H9 (cell line): ENCODE data around the gene ULK3. TPM values are rescaled to one million over a fixed set of nuclear protein-coding genes. Genes with fewer than 3 reads are reported as not detected.

ENCODE experiments used
- DNase-seq: peaks from one replicate; pipeline ENCODE4 v3.0.0-alpha.2; 2017
- H2AFZ ChIP-seq: one replicate; pipeline ENCODE4 v1.6.1; 2013; ENCODE audit warnings: mild to moderate bottlenecking, low read length, control low read depth, moderate library complexity
- H2AK5ac ChIP-seq: 2 replicates; pipeline ENCODE4 v1.6.1; 2013; ENCODE audit warnings: low read length, control low read depth, mixed read lengths; ENCODE audit not compliant: insufficient read length
- H2BK120ac ChIP-seq: one replicate; pipeline ENCODE4 v1.6.1; 2013; ENCODE audit warnings: low read depth, mild to moderate bottlenecking, low read length, control low read depth, inconsistent platforms; ENCODE audit not compliant: poor library complexity, severe bottlenecking
- H2BK12ac ChIP-seq: 2 replicates; pipeline ENCODE4 v1.6.1; 2013; ENCODE audit warnings: low read length, control low read depth, mixed read lengths, low read depth; ENCODE audit not compliant: insufficient read length
- H2BK15ac ChIP-seq: 2 replicates; pipeline ENCODE4 v1.6.1; 2013; ENCODE audit warnings: low read depth, low read length, control low read depth
- H2BK20ac ChIP-seq: one replicate; pipeline ENCODE4 v1.6.1; 2013; ENCODE audit warnings: low read depth, mild to moderate bottlenecking, low read length, control low read depth, inconsistent platforms; ENCODE audit not compliant: poor library complexity, severe bottlenecking
- H2BK5ac ChIP-seq: 2 replicates; pipeline ENCODE4 v1.6.1; 2013; ENCODE audit warnings: low read length, control low read depth, mixed read lengths; ENCODE audit not compliant: insufficient read length
- H3K14ac ChIP-seq: 2 replicates; pipeline ENCODE4 v1.6.1; 2013; ENCODE audit warnings: low read length, control low read depth; ENCODE audit not compliant: insufficient read depth
- H3K18ac ChIP-seq: 2 replicates; pipeline ENCODE4 v1.6.1; 2013; ENCODE audit warnings: low read depth, mild to moderate bottlenecking, mixed read lengths, low read length, control low read depth; ENCODE audit not compliant: insufficient read length
- H3K23ac ChIP-seq: 2 replicates; pipeline ENCODE4 v1.6.1; 2013; ENCODE audit warnings: low read length, control low read depth, mixed read lengths, low read depth; ENCODE audit not compliant: insufficient read length
- H3K23me2 ChIP-seq: 2 replicates; pipeline ENCODE4 v1.6.1; 2013; ENCODE audit warnings: low read depth, mild to moderate bottlenecking, mixed read lengths, low read length, control low read depth; ENCODE audit not compliant: insufficient read length, poor library complexity, severe bottlenecking
- H3K27ac ChIP-seq: 2 replicates; pipeline ENCODE4 v1.5.1; 2013; ENCODE audit warnings: low read length, control low read depth, mixed read lengths, low read depth; ENCODE audit not compliant: insufficient read length
- H3K27me3 ChIP-seq: 2 replicates; pipeline ENCODE4 v1.6.1; 2013; ENCODE audit warnings: low read length, control low read depth, inconsistent platforms; ENCODE audit not compliant: insufficient read depth
- H3K4ac ChIP-seq: 2 replicates; pipeline ENCODE4 v1.6.1; 2013; ENCODE audit warnings: low read depth, mild to moderate bottlenecking, control low read depth, inconsistent platforms, low read length, moderate library complexity
- H3K4me1 ChIP-seq: 2 replicates; pipeline ENCODE4 v1.6.1; 2013; ENCODE audit warnings: low read length, control low read depth, inconsistent platforms; ENCODE audit not compliant: insufficient read depth
- H3K4me2 ChIP-seq: 2 replicates; pipeline ENCODE4 v1.6.1; 2013; ENCODE audit warnings: low read length, control low read depth, mixed read lengths; ENCODE audit not compliant: insufficient read length, insufficient read depth
- H3K56ac ChIP-seq: 2 replicates; pipeline ENCODE4 v1.6.1; 2013; ENCODE audit warnings: low read depth, mild to moderate bottlenecking, mixed read lengths, low read length, control low read depth; ENCODE audit not compliant: insufficient read length
- H3K79me1 ChIP-seq: 2 replicates; pipeline ENCODE4 v1.6.1; 2013; ENCODE audit warnings: low read depth, mild to moderate bottlenecking, moderate library complexity, low read length, control low read depth, inconsistent platforms; ENCODE audit not compliant: insufficient read depth, poor library complexity, severe bottlenecking
- H3K79me2 ChIP-seq: 2 replicates; pipeline ENCODE4 v1.6.1; 2013; ENCODE audit warnings: low read length, control low read depth, inconsistent platforms; ENCODE audit not compliant: insufficient read depth
- H3K9ac ChIP-seq: 2 replicates; pipeline ENCODE4 v1.6.1; 2013; ENCODE audit warnings: low read length, control low read depth, mixed read lengths; ENCODE audit not compliant: insufficient read length; ENCODE audit errors: extremely low read depth
- H3K9me3 ChIP-seq: one replicate; pipeline ENCODE4 v1.6.1; 2013; ENCODE audit warnings: low read depth, low read length, inconsistent platforms; ENCODE audit not compliant: control insufficient read depth
- H3T11ph ChIP-seq: one replicate; pipeline ENCODE4 v1.6.1; 2013; ENCODE audit warnings: mild to moderate bottlenecking, low read length, control low read depth, inconsistent platforms
- H4K20me1 ChIP-seq: one replicate; pipeline ENCODE4 v1.6.1; 2013; ENCODE audit not compliant: control insufficient read depth, insufficient read length, insufficient read depth
- H4K5ac ChIP-seq: 2 replicates; pipeline ENCODE4 v1.6.1; 2013; ENCODE audit warnings: low read depth, mild to moderate bottlenecking, mixed read lengths, low read length, control low read depth; ENCODE audit not compliant: insufficient read length
- H4K8ac ChIP-seq: replicated peaks from 2 replicates; pipeline ENCODE4 v1.6.1; 2013; ENCODE audit warnings: low read length, control low read depth, mixed read lengths, low read depth; ENCODE audit not compliant: insufficient read length
- H4K91ac ChIP-seq: 2 replicates; pipeline ENCODE4 v1.6.1; 2013; ENCODE audit warnings: low read depth, mild to moderate bottlenecking, moderate library complexity, mixed read lengths, low read length, control low read depth; ENCODE audit not compliant: insufficient read length
- H3K27ac Mint-ChIP-seq, 3 experiments: 2 replicates in 2 of 3; 3 replicates in 1 of 3; pipeline ENCODE4 v1.8.0; 2020 to 2021; ENCODE audit warnings: mixed read lengths in 3 of 3, mild to moderate bottlenecking in 1 of 3, moderate library complexity in 1 of 3
- H3K27me3 Mint-ChIP-seq: 2 replicates; pipeline ENCODE4 v1.8.0; 2021; ENCODE audit warnings: low read depth, mild to moderate bottlenecking, moderate library complexity, mixed read lengths
- H3K36me3 Mint-ChIP-seq, 3 experiments: 2 replicates in 2 of 3; 3 replicates in 1 of 3; pipeline ENCODE4 v1.8.0; 2020 to 2021; ENCODE audit warnings: low read depth in 3 of 3, mixed read lengths in 3 of 3; ENCODE audit not compliant: insufficient read depth in 1 of 3
- H3K4me1 Mint-ChIP-seq, 2 experiments: 2 replicates each; pipeline ENCODE4 v1.8.0; 2020; ENCODE audit warnings: mixed read lengths in 2 of 2
- H3K4me3 Mint-ChIP-seq, 2 experiments: 2 replicates in 1 of 2; 3 replicates in 1 of 2; pipeline ENCODE4 v1.8.0; 2020 to 2021; ENCODE audit warnings: mild to moderate bottlenecking in 2 of 2, mixed read lengths in 2 of 2, moderate library complexity in 1 of 2
- H3K9me3 Mint-ChIP-seq, 2 experiments: 2 replicates in 1 of 2; 3 replicates in 1 of 2; pipeline ENCODE4 v1.8.0; 2020; ENCODE audit warnings: mild to moderate bottlenecking in 2 of 2, mixed read lengths in 2 of 2, moderate library complexity in 1 of 2
- WGBS: extraction: QIAGEN DNeasy Blood & Tissue Kit; methylation state at CpG from one replicate; pipeline ENCODE4 v1.1.7; 2013; ENCODE audit warnings: missing lambda C conversion rate, low lambda C conversion rate, mixed read lengths; ENCODE audit not compliant: insufficient read length; ENCODE audit errors: extremely low coverage; 5-methylcytosine and 5-hydroxymethylcytosine counted together
- total RNA-seq: library from RNA; stranded (reverse); gene quantifications from 2 replicates; pipeline ENCODE4 v1.2.1, GENCODE V29; 2021
- TF ChIP-seq, protein P1 (sequence below): fragments of 200-600 bp; sonication (generic); conservative IDR thresholded peaks from 3 replicates; pipeline ENCODE4 v1.8.0; 2021; ENCODE audit warnings: antibody characterized with exemption, mild to moderate bottlenecking

ULK3 gene
- total RNA-seq, 1 experiment from 2014 or later: 34.0 TPM

DNA sequence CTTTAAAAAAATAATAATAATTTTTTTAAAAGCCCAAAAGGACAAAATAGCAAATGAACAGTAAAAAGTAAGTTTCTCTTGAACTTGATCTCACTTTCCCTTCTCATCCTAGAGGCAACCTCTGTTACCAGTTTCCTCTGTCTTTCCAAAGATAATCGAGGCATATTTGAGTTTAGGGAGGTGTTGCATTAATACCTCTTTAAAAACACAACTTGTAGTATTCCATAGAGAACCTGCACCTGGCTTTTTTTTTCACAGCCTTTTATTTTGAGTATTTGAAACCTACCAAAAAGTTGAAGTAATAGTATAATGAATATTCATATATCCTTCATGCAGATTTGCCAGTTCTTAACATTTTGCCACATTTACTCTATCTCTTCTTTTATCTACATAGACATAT, 51.9 kb downstream of the ULK3 start:
- H3K27me3 Mint-ChIP-seq: no peaks in the 10 kb centered on the region
- peaks cover 7% of the 10 kb centered on the region; the same call in 1 of the 2 replicates for H3K4me1 ChIP-seq
- no peak overlapping the region for H3K27ac ChIP-seq

More for the DNA sequence above, 51.9 kb downstream of the ULK3 start:
- Mint-ChIP-seq H3K9me3 (no peaks in the 10 kb centered on the region; a peak in 1 of 5 replicates), H3K4me1 (peaks cover 34 to 36% of the 10 kb centered on the region in 2 experiments), H3K36me3 (peaks cover 0 to under 1% (median 0%) of the 10 kb centered on the region in 3 experiments; a peak in 2 of 7 replicates), H3K4me3 (no peak overlapping the region), H3K27ac (no peak overlapping the region)
- no peak for DNase-seq
- H3K23me2 ChIP-seq: no peaks in the 10 kb centered on the region
- no peak overlapping the region for H4K5ac ChIP-seq
- H3K9ac ChIP-seq: no peak overlapping the region
- no peaks in the 10 kb centered on the region; the same call in 1 of the 2 replicates for H3K27me3 ChIP-seq
- no peak overlapping the region for H2BK15ac ChIP-seq
- H4K20me1 ChIP-seq: no peaks in the 10 kb centered on the region
- H2BK120ac ChIP-seq: no peak overlapping the region
- no peak overlapping the region for H3K4ac ChIP-seq
- TF ChIP-seq, protein P1, sequence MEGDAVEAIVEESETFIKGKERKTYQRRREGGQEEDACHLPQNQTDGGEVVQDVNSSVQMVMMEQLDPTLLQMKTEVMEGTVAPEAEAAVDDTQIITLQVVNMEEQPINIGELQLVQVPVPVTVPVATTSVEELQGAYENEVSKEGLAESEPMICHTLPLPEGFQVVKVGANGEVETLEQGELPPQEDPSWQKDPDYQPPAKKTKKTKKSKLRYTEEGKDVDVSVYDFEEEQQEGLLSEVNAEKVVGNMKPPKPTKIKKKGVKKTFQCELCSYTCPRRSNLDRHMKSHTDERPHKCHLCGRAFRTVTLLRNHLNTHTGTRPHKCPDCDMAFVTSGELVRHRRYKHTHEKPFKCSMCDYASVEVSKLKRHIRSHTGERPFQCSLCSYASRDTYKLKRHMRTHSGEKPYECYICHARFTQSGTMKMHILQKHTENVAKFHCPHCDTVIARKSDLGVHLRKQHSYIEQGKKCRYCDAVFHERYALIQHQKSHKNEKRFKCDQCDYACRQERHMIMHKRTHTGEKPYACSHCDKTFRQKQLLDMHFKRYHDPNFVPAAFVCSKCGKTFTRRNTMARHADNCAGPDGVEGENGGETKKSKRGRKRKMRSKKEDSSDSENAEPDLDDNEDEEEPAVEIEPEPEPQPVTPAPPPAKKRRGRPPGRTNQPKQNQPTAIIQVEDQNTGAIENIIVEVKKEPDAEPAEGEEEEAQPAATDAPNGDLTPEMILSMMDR: no peak
- H2AK5ac ChIP-seq: no peak overlapping the region
- H2BK20ac ChIP-seq: no peak overlapping the region
- H4K91ac ChIP-seq: no peak overlapping the region
- H3K18ac ChIP-seq: no peak overlapping the region
- H2AFZ ChIP-seq: no peak overlapping the region
- no peak overlapping the region for H2BK12ac ChIP-seq
- no peaks in the 10 kb centered on the region for H3K79me2 ChIP-seq
- H3K23ac ChIP-seq: no peak overlapping the region
- H3K4me2 ChIP-seq: no peak overlapping the region
- no peak overlapping the region for H3T11ph ChIP-seq
- no peaks in the 10 kb centered on the region for H3K9me3 ChIP-seq
- no peak overlapping the region for H4K8ac ChIP-seq
- no CpG with 5 or more reads among the region's 1 CpG for WGBS
- no peak overlapping the region for H2BK5ac ChIP-seq
- H3K56ac ChIP-seq: no peak overlapping the region
- H3K14ac ChIP-seq: no peak overlapping the region
- H3K79me1 ChIP-seq: no peaks in the 10 kb centered on the region
